GM12865 (cell line): Measurements from ENCODE around the gene KDM6B.

ENCODE experiments used
- DNase-seq: peaks from one replicate; pipeline ENCODE4 v3.0.0; 2010; ENCODE audit warnings: low read depth
- H3K4me3 ChIP-seq: 2 replicates; pipeline ENCODE4 v1.5.1; 2011; ENCODE audit warnings: mild to moderate bottlenecking, low read depth, low read length, control low read depth
- CTCF ChIP-seq: IDR thresholded peaks from 2 replicates; pipeline ENCODE4 v1.5.1; 2011; ENCODE audit warnings: low read length, control low read depth, low read depth, inconsistent platforms; ENCODE audit not compliant: insufficient read depth; ENCODE audit errors: missing control alignments

KDM6B gene

DNA sequence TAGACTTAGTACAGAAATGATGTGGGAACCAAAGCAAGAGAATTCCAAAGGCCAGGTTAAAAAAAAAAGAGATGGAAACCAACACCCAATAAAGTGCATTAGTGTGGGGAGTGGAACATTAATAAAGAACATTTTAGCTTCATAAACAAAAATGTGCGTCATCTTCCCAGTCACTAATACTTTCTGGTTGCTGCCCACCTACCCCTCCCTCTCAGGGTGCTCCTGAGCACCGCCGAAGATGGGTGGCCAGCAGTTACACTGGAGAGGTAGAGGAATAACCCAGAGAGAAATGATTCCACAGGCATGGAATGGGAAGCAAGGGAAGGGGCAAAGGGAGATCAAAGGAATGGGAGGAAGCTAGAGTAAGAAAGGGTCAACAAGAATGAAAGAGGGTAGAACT is 48.6 kb downstream of the KDM6B start:
- DNase-seq: no peak
- no peak overlapping the region for H3K4me3 ChIP-seq
- no peak for TF ChIP-seq CTCF
